Measurements from ENCODE around the gene C1orf115.
"Not testable (repeated sequence)": the region's sequence is repeated elsewhere in the genome, so short reads cannot be mapped to it uniquely, and the experiment has no call there.

The C1orf115 gene, protein sequence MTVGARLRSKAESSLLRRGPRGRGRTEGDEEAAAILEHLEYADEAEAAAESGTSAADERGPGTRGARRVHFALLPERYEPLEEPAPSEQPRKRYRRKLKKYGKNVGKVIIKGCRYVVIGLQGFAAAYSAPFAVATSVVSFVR

DNA sequence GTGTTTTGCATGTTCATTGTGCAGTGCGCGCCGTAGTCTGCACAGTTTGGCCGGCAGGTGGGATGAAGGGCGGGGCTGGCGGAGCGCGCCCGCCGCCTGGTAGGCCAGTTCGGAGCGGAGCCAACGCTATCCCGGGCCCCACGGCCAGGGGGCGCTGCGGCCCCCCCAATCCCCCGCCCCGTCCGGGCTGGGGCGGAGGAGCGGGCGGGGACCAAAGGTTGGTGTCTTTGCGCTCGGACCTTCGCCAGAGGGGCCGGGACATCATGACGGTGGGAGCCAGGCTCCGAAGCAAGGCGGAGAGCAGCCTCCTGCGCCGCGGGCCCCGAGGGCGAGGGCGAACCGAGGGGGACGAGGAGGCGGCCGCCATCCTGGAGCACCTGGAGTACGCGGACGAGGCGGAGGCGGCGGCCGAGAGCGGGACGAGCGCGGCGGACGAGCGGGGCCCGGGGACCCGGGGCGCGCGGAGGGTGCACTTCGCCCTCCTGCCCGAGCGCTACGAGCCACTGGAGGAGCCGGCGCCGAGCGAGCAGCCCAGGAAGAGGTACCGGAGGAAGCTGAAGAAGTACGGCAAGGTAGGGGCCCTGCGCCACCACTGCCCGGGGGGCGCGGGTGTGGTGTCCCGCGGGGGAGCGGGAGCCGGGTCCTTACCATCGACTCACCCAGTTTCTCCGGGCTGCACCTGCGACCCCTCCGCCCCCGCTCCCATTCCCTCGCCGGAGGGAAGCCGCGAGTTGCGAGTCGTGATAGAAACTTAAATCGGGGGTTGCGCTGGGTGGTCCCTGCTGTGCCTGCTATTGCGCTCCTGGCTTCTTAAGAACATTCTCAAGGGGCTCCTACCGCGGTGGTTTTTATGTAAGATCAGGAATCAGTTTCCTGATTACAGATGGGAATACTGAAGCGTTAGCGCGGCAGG is at the start of gene C1orf115:
Gene C1orf115, plus strand, starts transcription at position 224 of the 913 bp plus-strand sequence. Its CDS starts 40 bp downstream, at position 264.
- no peak for DNase-seq (ENCODE audit: low read depth)

DNA sequence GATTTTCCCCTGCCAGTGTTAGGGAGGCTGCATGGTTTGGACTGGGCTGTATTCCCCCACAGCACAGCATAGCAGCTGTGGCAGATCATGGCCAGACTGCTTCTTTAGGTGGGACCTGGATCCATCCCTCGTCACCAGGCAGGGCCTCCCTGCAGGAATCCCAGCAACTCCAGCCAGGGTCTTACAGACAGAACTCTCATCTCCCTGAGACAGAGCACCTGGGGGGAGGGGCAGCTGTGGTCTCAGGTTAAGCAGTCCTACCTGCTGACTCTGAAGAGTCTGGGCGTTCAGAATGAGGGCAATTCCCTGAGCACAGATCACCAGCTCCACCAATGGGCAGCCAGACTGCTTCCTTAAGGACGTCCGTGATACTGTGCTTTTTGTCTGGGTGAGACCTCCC is 47.9 kb upstream of the C1orf115 start:
- no peak for DNase-seq (ENCODE audit: low read depth)

DNA sequence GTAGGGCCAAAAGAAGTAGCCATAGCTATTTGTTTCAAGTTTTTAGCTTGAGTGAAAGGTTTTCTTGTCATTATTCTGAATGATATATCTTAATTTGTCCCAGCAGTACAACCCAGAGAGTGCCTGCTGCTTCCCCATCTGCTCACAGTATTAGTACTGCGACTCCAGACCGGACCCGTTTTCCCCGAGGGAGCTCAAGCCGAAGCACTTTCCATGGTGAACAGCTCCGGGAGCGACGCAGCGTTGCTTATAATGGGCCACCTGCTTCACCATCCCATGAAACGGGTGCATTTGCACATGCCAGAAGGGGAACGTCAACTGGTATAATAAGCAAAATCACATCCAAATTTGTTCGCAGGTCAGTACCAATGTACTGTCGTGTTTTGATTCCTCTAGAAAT is 37.2 kb upstream of the C1orf115 start:
- no peak for DNase-seq (ENCODE audit: low read depth)

DNA sequence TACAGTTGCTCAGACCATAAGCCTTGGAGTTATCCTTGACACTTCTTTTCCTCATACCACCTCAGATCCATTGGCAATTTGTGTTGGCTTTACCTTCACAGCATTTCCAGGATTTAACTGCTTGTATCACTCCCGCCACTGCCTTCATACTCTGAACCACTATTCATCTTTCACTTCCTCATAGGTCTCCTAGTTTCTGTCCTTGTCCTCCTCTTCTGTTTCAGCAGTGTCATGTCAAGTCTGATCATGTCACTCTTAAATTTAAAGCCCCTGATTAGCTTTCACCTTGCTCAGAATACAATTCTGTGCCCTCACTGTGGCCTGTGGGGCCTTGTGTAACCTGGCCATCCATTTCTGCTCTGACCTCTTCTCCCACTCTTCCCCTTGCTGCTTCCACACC is 34.7 kb upstream of the C1orf115 start:
- no peak for DNase-seq (ENCODE audit: low read depth)

DNA sequence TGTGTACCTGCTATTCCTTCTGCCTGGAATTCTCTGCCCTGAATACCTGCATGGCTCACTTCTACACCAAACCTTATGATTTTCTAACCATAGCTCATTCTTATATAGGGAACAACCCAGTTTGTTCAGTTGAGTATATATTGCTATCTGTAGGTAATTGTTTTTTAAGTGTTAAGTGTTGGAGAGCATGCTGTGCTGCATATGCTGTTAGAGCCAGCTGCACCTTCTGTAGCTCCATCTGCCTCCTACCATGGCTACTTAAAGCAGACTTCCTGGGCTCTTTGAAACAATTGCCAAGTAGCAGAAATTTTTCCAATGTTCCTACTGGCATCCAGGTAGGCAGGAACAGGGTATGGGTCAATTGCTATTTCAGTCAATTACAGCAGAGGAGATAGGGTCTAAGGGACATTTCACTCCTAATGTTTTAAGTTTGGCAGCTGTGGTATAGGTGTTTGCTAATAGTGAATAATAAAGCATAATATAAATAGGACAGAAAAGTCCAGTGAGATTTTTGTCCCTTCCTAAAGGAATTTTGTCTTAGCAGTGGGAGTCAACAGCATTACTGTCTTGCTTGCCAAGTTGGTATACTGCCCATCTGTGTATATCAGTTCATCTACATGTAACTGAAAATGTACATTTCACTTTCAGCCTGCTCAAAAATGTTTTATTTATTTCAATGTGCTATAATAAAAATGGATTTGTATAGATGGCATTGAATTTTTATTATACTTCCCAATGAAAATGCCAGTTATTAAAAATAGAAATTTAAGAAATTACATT is 34.0 kb upstream of the C1orf115 start:
- no peak for DNase-seq (ENCODE audit: low read depth)

DNA sequence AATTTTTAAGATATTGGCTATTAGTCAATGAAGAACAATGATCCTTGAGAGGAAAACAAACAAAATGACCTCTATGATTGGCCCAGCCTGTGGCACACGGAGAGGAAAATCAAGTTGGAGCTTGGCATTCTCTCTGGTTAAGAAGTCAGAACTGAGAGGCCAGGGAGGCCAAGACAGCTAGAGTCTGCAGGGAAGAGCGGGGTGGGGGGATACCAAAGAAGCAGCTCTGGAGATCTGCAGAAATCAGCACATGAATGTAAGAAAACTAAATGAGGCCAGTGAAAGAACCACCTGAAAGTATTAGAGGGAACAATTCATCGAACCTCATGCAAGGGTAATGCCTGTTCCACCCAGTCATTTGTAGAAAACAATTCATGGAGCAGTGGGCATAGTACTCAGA is 23.8 kb upstream of the C1orf115 start:
- DNase-seq (ENCODE audit: low read depth), result no peak

DNA sequence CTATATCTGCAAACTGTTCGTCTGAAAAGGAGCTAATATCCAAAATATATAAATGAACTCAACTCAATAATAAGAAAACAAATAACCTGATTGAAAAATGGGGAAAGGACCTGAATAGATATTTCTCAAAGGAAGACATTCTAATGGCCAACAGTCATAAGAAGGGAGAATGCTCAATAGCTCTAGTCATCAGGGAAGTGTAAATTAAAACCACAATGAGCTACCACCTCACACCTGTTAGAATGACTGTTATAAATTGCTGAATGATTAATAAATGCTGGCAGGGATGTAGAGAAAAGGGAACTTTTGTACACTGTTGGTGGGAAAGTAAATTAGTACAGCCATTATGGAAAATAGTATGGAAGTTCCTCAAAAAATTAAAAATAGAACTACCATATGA is 21.2 kb upstream of the C1orf115 start:
- no peak for DNase-seq (ENCODE audit: low read depth)

DNA sequence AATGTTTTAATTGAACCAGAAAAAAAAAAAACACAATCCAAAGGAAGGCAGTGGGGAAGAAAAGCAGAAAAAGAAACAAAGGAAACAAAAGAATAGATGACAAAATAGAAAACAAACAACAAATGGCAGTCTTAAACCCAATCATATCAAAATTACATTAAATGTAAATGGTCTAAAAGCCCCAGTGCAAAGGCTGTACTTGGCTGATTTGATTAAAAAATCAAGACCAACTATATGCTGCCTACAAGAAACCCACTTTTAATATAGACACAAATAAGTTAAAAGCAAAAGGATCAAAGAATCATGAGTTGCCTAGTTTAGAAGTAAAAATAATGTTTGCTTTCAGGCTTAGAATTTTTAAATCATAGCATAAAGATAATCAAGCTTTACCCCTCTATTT is 19.8 kb upstream of the C1orf115 start:
- no peak for DNase-seq (ENCODE audit: low read depth)

DNA sequence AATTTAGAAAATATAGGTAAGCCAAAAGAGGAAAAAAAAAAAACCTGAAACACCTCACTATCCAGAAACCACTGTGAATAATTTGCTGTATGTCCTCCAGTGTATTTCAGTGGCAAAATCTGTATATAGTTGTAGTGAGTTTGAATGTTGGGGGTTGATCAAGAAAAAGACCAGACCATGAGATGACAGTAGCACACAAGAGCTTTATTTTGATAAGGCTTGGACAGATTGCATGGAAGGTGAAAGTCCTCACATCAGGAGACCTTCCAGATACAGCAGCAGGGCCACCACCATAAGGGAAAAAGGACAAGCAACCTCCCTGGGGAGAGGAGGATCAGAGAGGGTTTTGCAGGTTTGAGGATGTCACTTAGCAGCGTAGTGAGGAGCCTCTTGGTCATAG is 16.2 kb upstream of the C1orf115 start:
- DNase-seq (ENCODE audit: low read depth), result no peak

DNA sequence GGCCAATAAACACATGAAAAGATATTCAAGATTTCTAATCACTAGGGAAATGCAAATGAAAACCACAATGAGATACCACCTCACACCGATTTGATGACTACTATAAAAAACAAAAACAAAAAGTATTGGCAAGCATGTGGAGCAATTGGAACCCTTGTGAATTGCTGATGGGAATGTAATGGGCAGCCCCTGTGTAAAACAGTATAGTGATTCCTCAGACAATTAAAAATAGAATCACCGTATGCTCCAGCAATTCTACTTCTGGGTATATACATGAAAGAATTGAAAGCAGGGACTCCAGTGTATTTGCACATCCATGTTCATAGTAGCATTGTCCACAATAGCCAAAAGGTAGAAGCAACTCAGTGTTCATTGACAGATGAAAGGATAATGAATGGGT is 12.9 kb upstream of the C1orf115 start:
- no peak for DNase-seq (ENCODE audit: low read depth)

DNA sequence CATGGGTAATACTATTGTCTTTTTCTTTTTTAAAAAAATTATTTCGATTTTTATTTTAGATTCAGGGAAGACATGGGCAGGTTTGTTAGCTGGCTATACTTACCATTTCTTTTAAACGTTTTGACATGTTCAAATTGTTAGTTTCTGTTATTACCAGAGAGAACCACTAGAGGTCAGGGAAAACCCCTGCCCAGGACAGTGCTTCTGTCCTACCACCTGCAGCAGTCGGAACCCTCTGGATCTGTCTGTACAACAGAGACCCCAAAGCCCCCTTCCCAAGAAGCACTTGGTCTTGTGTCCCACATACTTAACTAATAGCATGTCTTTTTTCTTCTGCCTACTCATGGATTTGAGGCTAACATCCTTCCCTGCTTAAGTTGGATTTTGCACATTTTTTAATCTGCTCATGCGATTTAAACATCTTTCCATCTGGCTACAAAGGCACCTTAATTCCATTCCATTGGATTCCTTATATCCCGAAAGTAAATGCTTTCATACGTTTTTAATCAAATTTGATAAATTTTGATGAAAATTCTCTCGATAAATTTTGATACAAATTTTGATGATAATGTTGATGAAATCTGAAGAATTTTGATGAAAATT is 10.0 kb upstream of the C1orf115 start:
- no peak for DNase-seq (ENCODE audit: low read depth)

DNA sequence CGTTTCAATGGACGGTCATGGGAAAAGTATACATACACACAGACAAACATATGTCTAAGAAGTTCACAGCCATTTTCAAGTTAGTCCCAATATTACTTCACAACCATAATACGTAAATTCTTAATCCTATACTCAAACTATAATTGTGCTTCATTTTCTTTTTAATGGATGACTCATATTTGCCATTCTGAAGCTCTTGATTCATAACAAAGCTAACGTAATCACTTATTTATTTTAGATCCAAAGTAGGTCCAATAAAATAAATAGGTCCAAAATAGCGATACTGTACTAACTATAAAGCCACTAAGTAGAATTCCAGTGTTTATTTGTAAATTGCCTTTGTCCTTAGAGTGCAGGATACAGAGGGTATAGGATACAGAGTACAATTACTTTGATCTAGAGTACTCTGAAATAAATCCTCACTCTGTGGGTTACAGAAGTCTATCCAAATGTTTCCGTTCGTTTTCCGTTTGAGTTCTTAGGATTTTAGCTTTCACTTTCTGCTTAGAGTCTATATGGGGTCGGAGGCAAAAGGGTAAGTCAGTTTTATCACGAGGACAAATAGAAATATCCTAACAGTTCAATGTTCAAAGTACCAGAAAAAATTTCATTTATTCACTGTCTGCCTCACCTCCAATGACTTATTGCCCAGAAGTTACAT is 8.8 kb upstream of the C1orf115 start:
- DNase-seq (ENCODE audit: low read depth), result no peak

DNA sequence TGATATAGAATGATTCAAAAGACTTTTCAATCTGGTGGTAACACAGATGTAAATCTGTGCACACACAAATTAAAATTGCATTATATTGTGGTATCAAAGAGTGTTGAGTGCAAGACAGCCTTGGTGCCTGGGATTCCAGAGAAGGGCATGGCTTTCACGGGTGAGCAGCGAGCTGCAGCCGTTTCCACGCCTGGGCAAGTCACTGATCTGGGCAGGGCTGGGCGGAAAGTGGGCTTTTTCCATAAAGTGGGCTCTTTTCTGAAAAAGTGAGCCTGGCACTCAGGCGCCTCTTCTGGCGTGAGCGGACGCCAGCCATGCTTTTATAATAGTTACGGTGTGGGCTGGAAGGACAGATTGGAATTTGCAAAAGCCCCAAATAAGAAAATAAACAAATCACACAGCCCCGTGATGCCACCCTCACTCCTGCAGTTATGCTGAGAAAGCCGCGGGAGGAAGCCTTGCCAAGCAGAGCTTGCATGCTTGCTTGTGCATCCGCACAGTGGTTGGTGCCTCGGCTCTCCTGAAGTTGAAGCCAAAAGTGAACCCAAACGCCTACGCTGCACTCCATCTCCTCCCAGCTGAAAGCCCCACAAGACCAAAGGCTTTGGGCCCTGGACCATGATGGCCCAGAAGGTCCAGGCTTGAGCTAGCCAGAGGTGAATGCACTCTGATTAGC is 7.1 kb upstream of the C1orf115 start:
- DNase-seq (ENCODE audit: low read depth), result no peak

DNA sequence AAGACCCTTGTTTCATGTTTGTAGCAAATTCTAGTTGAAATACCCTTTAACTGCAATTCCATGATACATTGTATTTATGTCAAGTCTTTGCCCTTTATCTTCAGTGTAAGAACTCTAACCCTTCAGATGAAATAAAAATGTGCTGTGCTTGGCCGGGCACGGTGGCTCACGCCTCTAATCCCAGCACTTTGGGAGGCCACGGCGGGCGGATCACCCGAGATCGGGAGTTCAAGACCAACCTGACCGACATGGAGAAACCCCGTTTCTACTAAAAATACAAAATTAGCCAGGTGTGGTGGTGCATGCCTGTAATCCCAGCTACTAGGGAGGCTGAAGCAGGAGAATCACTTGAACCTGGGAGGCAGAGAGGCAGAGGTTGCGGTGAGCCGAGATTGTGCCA is 6.4 kb upstream of the C1orf115 start:
- not testable (repeated sequence) for DNase-seq (ENCODE audit: low read depth)

DNA sequence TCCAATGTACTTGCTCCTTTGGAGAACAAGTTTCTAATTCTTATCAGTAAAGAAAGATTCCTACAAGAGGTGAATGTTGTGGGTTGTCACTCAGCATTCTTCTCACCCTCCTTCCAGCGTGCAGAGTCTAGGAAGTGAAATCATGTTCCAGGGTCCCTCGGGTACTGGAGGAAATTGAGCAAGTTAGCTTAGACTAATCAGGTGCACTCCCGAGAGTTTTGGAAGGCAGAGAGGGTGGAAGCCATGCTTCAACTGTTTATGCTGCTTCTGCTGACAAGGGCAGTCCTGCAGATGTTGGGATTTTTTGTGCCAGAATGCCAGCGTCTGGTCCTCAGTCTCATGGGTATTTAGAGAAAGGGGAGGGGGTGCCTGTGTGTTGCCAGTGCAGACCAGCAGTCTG is 5.3 kb upstream of the C1orf115 start:
- no peak for DNase-seq (ENCODE audit: low read depth)

DNA sequence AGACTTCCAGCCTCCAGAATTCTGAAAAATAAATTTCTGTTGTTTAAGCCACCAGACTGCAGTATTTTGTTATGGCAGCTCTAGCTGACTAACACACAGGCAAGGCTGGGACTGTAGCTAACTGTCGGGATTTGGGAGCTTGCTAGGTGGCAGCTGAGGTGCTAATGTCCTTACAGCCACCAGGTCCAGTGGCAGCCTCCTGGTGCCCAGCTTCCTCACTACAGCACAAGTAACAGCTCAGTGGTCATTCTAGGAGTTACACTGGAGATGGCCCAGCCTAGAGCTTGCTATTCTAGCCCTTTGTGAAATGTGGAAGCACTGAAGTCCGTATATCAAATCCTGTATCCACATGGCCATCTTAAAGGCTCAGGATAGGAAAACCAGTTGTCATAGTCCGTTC is 4.3 kb upstream of the C1orf115 start:
- no peak for DNase-seq (ENCODE audit: low read depth)

DNA sequence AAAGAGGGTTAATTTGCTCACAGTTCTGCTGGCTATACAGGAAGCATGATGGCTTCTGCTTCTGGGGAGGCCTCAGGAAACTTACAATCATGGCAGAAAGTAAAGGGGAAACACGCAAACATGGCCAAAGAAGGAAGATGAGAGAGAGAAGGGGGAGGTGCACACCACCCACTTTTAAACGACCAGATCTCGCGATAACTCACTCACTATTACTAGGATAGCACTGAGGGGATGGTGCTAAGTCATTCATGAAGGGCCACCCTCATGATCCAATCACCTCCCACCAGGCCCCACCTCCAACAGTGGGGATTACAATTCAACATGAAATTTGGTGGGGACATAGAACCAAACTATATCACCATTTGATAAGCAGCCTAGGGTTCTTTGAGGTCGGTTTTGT is 2.4 kb upstream of the C1orf115 start:
- no peak for DNase-seq (ENCODE audit: low read depth)

DNA sequence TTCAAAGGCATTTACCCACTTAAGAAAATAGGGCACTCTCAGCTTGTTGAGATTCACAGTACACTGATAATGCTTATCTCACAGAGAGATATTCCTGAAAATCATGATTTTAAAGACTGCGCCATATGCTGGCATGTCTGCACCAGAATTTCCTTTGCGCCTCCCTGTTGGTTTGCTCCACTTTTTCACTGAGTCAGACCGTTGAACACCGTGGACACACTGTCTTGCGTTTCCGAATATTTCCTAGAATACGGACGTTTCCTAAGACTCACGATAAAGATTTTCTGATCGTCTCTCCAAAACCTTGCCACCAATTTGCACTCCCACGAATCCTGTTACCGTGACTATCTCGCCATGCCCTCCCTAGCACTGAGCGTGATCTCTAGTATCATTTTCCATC is 497 bp upstream of the C1orf115 start:
- DNase-seq (ENCODE audit: low read depth), result no peak

DNA sequence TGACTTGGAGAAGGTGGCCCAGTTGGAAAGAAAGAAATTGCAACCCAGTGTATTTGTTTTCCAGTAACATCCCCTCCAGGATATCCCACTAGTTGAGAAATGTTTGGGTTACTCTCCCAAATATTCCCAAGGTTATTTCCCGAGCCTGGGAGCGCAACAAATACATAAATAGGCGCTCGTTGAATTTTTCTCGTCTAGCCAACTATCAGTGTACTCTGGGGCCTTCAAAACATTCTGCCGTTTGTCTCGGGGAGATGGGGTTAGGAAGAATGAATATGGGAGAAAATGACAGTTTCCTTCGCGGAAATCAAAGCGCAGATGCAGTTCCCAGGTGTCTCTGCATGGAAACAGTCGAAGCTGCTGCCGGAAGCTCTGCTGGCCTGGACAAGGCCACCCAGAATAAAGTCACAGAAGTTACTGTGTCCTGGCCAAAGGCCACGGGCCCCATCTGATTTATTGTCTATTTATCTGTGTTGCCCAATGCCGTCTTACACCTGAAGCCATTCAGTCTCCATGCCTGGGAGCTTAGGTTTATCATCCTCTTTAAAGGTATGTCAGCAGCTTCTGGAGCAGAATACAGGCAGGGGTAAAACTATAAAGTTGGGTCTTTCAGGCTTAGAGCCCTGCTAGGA is 1.0 kb downstream of the C1orf115 start:
- no peak for DNase-seq (ENCODE audit: low read depth)

DNA sequence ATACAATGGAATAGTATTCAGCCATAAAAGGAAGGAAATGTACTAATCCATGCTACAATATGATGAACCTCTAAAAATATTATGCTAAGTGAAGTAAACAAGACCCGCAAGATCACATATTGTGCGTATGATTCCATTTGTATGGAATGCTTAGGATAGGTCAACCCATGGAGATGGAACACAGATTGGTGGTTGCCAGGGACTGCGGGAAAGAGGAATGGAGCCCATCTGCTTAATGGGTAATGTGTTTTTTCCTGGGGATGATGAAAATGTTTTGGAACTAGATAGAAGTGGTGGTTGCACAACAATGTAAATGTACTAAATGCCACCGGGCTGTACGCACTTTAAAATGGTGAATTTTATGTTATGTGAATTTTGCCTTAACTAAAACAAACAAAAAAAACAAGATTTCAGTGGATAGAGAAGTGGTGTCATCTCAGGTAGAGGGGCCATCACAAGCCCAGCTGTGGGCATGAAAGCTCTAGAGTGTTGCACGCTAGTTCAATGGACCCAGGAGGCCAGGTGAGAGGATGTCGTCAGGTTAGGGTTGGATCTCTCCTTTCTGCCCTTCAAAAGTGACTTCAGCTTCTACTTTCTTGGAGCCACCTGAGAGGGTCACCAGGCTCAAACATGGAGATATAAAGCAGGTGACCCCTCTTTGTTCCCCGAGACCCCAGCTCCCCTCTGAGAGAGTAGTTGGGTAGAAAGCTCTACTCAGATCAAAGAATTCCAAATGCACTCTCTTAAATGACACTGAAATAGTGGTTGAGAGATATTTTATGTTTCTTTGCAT is 2.5 kb downstream of the C1orf115 start:
- no peak for DNase-seq (ENCODE audit: low read depth)
